ENCODE results near the gene SESN1.

Gene SESN1

DNA sequence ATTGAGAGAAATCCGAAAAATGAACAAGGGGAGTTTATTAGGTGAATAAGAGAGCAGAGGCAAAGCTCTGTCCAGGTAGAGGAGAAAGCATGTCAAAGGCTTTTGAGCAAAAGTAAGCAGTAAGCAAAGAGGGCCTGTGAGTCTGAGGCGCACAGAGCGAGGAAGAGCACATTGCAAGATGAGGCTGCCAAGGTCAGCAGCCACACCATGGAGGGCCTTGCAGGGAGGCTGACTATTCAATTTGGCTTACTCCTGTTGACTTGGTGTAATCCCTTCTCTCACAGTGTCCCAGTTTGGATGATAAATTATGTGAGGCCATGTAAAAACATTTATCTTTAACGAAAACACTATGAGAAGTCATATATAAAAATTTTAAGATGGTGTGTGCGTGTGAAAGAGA, 32.4 kb downstream of the SESN1 start:
- peaks cover 21% of the 10 kb centered on the region for H3K4me1 ChIP-seq (ENCODE audit: low read length)
- H3K9ac ChIP-seq (ENCODE audit: low read length), result no peak overlapping the region
- H3K9me3 ChIP-seq (replicated peaks; ENCODE audit: insufficient read depth, low read length), result no peaks in the 10 kb centered on the region
- no peak overlapping the region for H3K4me3 ChIP-seq (ENCODE audit: low read length)
- no peaks in the 10 kb centered on the region for H3K9me2 ChIP-seq (replicated peaks; ENCODE audit: insufficient read depth, low read length)
- H3F3A ChIP-seq (ENCODE audit: insufficient read depth, low read length), result no peaks in the 10 kb centered on the region
- H3K36me3 ChIP-seq (replicated peaks; ENCODE audit: insufficient read depth, low read length), result no peaks in the 10 kb centered on the region
- no peaks in the 10 kb centered on the region for H3K27me3 ChIP-seq (replicated peaks; ENCODE audit: insufficient read depth, low read length)
- no peak overlapping the region for H3K27ac ChIP-seq (ENCODE audit: low read length)
- peaks cover 82% of the 10 kb centered on the region for H3K79me2 ChIP-seq (ENCODE audit: low read length)
- TF ChIP-seq EZH2phosphoT487 (IDR thresholded peaks at IDR 0.05; ENCODE audit: low read length) (no peak), EZH2 (optimal IDR thresholded peaks at IDR 0.05; ENCODE audit: low read depth, low read length) (no peak)
- TF ChIP-seq, protein P1, sequence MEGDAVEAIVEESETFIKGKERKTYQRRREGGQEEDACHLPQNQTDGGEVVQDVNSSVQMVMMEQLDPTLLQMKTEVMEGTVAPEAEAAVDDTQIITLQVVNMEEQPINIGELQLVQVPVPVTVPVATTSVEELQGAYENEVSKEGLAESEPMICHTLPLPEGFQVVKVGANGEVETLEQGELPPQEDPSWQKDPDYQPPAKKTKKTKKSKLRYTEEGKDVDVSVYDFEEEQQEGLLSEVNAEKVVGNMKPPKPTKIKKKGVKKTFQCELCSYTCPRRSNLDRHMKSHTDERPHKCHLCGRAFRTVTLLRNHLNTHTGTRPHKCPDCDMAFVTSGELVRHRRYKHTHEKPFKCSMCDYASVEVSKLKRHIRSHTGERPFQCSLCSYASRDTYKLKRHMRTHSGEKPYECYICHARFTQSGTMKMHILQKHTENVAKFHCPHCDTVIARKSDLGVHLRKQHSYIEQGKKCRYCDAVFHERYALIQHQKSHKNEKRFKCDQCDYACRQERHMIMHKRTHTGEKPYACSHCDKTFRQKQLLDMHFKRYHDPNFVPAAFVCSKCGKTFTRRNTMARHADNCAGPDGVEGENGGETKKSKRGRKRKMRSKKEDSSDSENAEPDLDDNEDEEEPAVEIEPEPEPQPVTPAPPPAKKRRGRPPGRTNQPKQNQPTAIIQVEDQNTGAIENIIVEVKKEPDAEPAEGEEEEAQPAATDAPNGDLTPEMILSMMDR (IDR thresholded peaks at IDR 0.05; ENCODE audit: low read length), result no peak
- no peak overlapping the region for H3K4me2 ChIP-seq (ENCODE audit: low read depth, low read length)
- no peak overlapping the region for H2AFZ ChIP-seq (ENCODE audit: low read length)
- DNase-seq, result no peak
- peaks cover 3% of the 10 kb centered on the region for H4K20me1 ChIP-seq (ENCODE audit: insufficient read depth, low read length)

DNA sequence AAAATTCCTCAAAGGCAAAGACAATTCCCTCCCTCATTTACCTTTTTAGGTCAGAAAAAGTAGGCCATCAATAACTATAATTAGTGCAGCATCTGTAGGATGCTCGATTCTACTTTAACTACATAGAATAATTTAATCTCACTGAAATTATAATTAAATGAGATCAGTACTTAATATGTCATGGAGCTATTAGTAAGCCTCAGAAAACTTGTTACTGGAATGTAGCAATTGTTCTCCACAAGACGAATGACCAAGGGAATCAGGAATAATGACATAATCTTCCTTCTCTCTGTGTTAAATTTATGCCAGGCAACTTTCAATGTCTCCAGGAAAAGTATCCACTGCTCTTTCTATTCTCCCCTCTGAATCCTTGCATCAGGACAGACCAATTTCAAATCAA, 34.1 kb downstream of the SESN1 start:
- Histone ChIP-seq H3K4me2 (ENCODE audit: low read depth, low read length) (no peak overlapping the region), H2AFZ (ENCODE audit: low read length) (no peak overlapping the region), H3K4me1 (ENCODE audit: low read length) (peaks cover 21% of the 10 kb centered on the region), H3K9ac (ENCODE audit: low read length) (no peak overlapping the region), H3K36me3 (replicated peaks; ENCODE audit: insufficient read depth, low read length) (no peaks in the 10 kb centered on the region), H3K9me2 (replicated peaks; ENCODE audit: insufficient read depth, low read length) (no peaks in the 10 kb centered on the region), H3K4me3 (ENCODE audit: low read length) (no peak overlapping the region), H4K20me1 (ENCODE audit: insufficient read depth, low read length) (peaks cover 3% of the 10 kb centered on the region), H3K79me2 (ENCODE audit: low read length) (peaks cover 87% of the 10 kb centered on the region), H3F3A (ENCODE audit: insufficient read depth, low read length) (no peaks in the 10 kb centered on the region), H3K27ac (ENCODE audit: low read length) (no peak overlapping the region), H3K9me3 (replicated peaks; ENCODE audit: insufficient read depth, low read length) (no peaks in the 10 kb centered on the region), H3K27me3 (replicated peaks; ENCODE audit: insufficient read depth, low read length) (no peaks in the 10 kb centered on the region)
- TF ChIP-seq EZH2 (optimal IDR thresholded peaks at IDR 0.05; ENCODE audit: low read depth, low read length) (no peak), EZH2phosphoT487 (IDR thresholded peaks at IDR 0.05; ENCODE audit: low read length) (no peak)
- TF ChIP-seq, protein P1 (IDR thresholded peaks at IDR 0.05; ENCODE audit: low read length), result no peak
- no peak for DNase-seq

DNA sequence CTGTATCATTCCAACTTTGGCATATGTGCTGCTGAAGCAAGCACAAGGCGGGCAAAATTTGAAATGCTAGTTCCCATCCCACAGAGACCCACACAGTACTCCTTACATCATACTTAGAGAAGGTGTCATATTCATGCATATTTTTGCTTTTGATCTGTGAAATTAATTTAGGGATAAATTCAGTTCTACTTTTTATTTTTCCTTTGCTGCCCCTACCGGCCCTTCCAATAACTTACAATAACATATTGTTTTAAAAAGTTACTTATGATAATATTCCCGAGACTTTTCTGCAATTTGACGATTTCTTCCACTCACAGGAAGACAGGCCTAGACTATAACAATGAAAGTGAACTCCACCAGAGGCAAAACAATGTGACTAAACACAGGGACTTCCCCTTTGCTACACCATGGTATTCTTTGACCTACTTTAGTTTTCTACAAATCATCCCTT, 35.0 kb downstream of the SESN1 start:
- Histone ChIP-seq H3K79me2 (ENCODE audit: low read length) (peaks cover 86% of the 10 kb centered on the region), H3K27me3 (replicated peaks; ENCODE audit: insufficient read depth, low read length) (no peaks in the 10 kb centered on the region), H2AFZ (ENCODE audit: low read length) (no peak overlapping the region), H3K36me3 (replicated peaks; ENCODE audit: insufficient read depth, low read length) (no peaks in the 10 kb centered on the region), H3K9me3 (replicated peaks; ENCODE audit: insufficient read depth, low read length) (no peaks in the 10 kb centered on the region), H4K20me1 (ENCODE audit: insufficient read depth, low read length) (peaks cover 3% of the 10 kb centered on the region; the same call in 1 of the 2 replicates), H3K27ac (ENCODE audit: low read length) (no peak overlapping the region), H3K4me3 (ENCODE audit: low read length) (no peak overlapping the region), H3K9ac (ENCODE audit: low read length) (no peak overlapping the region), H3K4me1 (ENCODE audit: low read length) (peaks cover 21% of the 10 kb centered on the region), H3K4me2 (ENCODE audit: low read depth, low read length) (peak overlapping the region; percentile 1; the same call in 1 of the 2 replicates), H3F3A (ENCODE audit: insufficient read depth, low read length) (no peaks in the 10 kb centered on the region), H3K9me2 (replicated peaks; ENCODE audit: insufficient read depth, low read length) (no peaks in the 10 kb centered on the region)
- TF ChIP-seq, protein P1 (IDR thresholded peaks at IDR 0.05; ENCODE audit: low read length), result peak; percentile 18; the same call in 1 of the 2 replicates
- no peak for TF ChIP-seq EZH2 (optimal IDR thresholded peaks at IDR 0.05; ENCODE audit: low read depth, low read length)
- peak; percentile 48 for DNase-seq
